NCI-H524 treated with DMSO at 0.1 percent for 48 hours (cell line): ENCODE data around the gene ATP9A.
"Not testable (repeated sequence)": the region's sequence is repeated elsewhere in the genome, so short reads cannot be mapped to it uniquely, and the experiment has no call there.

Experiments
- DNase-seq: peaks from one replicate; lab custom pipeline; 2025; lab: John Stamatoyannopoulos, UW

ATP9A gene

DNA sequence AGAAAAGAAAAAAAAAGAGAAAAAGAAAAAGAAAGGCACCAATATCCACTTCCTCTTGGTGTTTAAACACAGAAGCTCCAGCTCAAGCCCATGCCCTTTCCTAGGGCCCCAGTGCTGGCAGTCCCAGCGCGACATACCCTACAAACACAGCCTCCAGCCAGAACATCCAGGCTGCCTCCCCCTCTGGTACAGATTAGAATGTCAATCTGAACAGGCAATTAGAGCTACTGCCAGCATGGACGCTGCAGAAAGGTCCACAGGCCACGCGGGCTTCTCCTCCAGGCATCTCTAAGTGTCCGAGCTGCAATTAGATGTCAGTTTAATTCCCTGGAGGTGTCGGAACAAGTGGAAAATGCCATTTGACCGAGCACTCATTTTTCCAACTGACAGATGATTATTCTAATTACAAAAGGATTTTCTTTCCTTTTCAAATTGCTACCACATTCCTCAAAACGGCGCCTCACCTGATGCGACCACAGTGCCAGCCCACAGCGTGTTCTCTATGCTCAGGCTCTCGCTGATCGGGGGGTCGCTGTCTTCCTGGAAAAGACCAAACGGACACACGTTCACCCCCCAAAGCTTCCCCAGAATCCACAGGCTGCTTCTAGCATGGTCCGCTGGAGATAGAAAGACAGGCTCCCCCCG is 79.5 kb downstream of the ATP9A start:
- no peak for DNase-seq

DNA sequence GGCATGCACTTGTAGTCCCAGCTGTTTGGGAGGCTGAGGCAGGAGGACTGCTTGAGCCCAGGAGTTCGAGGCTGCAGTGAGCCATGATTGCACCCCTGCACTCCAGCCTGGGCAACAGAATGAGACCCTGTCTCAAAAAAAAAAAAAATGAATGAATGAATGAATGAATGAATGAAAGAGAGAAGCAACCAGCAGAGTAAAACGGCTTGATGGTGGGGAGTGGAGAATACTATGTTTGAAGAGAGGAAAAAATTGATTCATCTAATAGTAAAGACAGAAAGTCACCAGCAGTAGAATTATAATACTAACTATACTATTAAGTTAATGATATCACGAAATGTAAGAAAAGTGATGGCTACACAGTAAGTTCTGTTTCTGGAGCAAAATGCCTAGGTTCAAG is 80.6 kb downstream of the ATP9A start:
- DNase-seq = no peak

DNA sequence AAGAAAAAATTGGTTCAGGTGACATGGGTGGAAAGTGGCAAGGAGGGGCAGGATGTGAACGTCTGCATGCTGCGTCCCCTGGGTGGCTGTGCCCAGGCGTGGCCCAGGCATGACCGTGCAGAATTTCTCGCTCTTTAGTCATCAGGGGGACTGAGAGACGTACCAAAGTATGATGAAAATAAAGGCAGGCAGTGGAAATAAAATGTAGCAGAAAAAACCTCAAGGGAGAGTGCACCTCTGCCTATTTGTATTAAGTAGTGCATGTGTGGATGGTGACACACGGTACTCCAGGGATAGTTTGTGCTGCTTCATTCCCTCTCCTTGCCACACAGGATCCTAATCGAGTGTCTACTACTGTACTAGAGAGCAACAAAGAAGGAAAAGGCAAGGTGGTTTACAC is 81.1 kb downstream of the ATP9A start:
- DNase-seq = no peak

DNA sequence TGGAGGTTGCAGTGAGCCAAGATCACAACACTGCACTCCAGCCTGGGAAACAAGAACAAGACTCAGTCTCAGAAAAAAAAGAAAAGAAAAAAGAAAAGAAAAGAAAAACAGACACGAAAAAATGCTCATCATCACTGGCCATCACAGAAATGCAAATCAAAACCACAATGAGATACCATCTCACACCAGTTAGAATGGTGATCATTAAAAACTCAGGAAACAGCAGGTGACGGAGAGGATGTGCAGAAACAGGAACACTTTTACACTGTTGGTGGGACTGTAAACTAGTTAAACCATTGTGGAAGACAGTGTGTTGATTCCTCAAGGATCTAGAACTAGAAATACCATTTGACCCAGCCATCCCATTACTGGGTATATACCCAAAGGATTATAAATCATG is 82.7 kb downstream of the ATP9A start:
- DNase-seq = not testable (repeated sequence)

DNA sequence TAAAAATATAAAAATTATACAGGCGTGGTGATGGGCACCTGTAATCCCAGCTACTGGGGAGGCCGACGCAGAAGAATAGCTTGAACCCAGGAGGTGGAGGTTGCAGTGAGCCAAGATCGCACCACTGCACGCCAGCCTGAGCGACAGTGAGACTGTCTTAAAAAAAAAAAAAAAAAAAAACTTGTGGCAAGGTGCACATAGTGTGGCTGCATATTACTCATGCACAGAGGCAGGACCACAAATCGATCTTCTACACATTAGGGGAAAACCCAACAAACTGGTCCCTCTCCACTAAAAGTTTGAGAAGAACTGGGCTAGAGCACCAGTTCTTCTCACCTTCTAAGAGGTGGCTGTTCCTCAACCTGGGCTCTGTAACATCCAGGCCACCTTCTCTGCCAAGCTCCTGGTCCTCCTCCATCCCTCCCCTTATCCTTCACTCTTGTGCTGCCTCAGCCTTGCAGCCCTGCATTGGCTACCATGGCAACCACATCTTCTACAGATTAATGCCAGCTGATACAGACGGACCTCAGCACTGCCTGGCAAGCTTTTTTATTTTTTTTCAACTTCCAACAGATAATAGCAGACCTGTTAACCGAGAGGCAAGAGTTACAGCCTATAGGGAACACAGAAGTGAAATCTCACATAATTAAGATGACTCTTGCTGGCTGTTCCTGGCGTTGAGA is 88.0 kb downstream of the ATP9A start:
- DNase-seq = no peak

DNA sequence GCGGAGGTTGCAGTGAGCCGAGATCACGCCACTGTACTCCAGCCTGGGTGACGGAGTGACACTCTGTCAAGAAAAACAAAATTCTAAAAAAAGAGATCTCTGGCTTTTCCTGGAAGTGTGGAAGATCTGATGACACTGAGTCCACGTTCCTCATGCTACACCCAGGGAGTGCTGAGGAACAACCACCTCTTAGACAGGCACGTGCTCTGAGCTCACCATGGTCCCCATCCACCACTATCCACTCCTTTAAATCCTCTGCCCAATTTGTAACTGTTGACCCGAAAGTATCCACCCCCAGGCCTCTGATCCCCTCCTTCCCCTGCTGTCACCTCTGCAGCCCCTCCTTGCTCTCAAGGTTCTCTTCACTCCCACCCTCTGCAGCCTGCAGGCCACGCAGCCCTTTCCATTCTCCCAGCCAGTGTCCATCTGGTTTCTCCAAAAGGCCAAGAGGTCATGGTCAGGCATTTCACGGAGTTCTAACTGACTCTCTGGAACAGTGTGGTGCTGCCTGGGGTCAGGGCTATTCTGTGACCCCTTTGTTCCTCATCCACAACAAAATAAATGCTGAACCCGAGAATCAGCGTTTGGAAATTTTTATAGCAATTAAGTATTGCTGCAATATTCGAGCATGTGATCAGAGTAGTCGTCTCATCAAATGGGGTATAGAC is 88.8 kb downstream of the ATP9A start:
- DNase-seq = no peak

DNA sequence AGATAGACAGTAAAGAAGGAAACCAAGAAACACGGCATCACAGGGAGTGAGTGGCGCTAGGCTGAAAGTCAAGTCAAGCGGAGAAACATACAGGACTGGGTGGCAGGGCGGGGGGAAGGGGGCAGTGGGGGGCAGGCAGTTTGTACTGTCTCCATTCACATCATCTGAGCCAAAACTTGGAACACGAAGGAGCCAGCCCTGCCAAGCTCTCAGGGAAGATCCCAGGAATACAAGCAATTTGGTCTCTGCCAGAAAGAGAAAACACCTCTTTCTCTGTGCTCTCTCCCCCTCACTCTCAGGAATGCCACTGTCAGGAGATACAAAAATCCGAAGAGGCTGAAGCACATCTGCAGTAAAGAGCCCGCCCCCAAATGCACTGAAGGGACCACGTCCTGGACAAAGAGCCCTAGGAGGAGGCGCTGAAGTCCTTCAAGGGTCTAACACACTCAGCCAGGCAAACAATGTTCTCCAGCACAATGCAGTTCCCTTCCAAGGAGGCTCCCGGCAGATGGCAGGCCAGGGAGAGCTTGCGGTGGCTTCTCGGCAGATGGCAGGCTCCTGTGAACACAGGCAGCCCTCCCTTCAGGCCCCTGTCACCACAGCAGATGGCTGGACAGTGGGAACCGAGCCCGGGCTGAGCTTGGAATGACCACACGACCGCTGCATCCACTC is 90.0 kb downstream of the ATP9A start:
- DNase-seq = peak; percentile 57

DNA sequence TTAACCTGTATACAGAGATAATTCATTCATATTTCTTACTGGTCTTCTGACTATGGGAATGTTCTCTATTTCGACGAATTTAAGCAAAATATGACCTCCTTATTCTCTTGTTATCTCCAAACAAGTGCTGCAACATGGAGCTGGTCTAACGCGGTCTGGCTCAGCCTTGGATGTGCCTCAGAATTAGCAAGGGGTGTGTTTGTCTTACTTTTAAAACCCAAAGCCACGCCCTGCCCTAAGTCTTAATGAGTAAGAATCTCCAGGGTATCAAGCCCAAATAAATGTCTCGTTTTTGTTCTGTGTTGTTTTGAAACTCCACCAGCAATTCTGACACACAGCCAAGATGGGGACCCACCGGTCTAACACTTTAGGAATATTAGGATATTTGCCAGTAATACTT is 99.2 kb downstream of the ATP9A start:
- no peak for DNase-seq

DNA sequence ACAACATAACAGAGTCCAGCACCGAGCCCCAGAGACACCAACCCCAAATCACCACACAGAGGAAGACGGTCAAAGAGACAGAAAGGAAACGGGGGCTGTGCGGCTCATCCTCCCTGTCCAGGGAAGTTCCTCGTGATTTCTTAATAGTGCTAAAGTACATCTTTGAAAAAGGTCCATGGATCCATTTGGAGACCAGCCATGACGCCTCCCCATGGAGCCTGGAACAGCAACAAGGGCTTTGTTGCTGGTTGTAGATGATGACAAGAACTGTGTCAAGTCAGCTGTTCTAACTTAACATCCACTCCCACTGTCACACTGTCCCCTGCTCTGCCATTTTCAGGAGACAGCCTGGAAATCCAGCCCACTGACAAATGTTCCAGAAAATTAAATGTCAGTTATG is 99.7 kb downstream of the ATP9A start:
- no peak for DNase-seq

DNA sequence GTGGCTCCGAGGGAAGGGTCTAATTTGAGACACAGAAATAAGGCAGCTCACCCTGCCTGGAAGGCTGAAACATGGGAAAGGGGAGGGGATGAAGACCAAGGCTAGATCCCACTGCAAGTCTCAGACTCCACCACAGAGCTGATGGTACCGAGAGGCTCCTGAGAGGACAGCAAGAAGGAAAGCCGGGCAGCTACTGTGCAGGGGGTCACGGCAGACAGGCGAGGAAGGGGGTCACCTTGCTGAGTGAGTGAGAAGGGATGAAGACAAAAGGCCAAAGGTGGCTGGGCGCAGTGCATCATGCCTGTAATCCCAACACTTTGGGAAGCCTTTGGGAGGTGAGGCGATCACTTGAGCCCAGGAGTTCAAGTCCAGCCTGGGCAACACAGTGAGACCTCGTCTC is 100.7 kb downstream of the ATP9A start:
- no peak for DNase-seq

DNA sequence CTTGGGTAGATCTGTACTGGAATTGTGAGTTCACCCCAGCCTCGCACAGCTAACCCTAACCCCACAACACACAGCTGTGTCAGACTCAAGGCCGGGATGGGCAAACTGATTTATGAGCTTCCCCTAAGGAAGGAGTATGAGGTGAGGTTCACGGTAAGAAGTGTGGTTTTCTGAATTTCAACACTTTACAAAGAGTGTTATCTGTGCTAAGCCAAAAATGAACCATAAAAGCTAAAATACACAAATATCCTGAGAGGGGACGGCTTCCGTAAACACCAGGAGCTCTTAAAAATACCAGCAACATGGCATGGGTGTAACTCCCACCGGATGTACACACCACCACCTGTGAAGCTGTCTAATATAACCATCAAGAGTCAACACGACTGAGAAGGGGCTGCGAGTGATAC is 101.2 kb downstream of the ATP9A start:
- DNase-seq = no peak

DNA sequence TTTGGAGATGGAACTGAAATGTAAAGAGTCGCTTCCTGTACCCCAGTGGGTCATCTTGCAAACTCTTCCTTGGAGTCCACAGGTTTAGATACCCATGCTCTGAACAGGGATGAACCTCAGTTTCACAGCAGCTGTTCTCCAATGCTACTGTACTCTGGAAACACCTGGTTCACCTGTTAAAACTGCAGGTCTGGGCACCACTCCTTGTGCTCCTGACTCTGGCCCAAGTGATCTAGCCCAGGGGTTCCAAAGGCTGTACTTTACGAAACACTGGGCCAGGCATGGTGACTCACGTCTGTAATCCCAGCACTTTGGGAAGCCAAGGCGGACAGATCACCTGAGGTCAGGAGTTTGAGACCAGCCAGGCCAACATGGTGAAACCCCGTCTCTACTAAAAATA is 102.1 kb downstream of the ATP9A start:
- no peak for DNase-seq

DNA sequence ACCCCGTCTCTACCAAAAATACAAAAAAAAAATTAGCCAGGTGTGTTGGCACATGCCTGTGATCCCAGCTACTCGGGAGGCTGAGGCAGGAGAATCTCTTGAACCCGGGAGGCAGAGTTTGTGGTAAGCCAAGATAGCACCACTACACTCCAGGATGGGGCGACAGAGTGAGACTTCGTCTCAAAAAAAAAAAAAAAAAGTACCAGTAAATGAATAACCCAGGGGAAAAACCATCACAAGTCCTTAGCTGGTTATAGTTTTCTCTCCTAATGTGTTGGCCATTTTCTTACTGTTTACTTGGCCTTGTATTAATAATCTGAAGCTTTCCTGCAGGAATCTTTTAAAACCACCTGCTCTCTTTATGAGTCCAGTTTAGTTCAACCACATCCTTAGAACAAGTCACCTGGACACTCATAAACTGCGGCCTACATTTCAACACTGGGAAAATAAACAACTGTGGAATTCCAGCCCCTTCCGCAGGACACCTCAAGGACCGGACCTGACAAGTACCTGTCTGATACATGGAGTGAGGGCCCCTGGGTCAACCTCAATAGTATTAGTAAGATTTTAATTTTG is 102.6 kb downstream of the ATP9A start:
- no peak for DNase-seq

DNA sequence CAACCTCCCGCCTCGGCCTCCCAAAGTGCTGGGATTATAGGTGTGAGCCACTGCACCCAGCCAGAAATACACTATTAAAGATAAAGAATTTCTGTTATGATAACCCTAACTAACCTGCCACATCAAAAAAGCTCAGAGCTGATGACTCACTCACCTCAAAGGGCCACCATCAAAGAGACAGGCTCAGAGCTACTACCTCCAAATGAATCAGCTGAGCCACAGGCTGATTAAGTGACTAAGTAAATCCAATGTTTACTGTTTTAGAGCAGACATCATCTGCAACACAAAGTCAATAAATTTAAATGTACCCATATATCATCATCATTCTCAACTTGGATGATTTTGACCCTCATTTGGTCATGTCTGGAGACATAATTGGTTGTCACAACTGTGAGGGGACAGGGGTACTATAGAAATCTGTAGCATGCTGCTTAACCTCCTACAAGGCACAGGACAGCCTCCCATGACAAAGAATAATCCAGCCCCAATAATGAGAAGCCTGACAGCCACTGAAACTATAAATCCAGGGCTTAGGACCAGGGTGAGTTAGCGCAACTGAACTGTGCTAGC is 106.5 kb downstream of the ATP9A start:
- no peak for DNase-seq

DNA sequence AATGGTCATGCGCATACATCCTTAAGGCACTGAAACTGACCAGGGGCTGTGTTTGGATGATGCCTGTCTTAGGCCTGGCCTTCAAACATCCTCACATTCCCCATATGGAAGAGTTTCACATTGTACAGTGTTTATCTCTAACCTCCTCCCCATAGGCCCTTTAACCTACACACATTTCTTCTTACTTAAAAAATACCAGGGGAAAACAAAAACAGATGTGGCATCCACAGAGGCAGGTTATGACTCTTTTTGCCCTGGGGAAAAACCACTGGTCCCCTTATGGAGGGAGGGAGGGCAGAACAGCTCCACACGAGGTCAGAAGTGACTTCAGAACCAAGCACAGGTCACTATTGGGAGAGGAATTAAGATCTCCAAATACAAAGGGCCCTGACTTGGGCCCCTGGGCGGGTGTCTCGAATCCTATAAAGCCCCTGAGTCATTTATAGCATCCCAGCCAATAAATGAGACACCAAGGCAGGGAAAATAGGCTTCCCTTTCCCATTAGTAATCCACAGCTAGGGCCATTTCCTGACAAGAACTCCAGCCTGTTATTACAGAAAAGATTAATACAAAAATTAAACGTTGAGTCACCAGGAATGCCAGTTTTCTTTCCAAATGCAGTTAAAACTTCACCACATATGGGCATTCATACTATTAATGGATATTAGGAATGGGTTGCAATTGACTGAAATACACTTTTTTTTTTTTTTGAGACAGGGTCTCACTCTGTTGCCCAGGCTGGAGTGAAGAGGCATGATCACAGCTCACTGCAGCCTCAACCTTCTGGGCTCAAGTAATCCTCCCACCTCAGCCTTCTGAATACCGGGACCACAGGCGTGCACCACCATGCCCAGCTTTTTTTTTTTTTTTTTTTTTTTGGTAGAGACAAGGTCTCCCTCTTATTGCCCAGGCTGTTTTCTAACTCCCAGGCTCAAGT is 107.2 kb downstream of the ATP9A start:
- DNase-seq = no peak

DNA sequence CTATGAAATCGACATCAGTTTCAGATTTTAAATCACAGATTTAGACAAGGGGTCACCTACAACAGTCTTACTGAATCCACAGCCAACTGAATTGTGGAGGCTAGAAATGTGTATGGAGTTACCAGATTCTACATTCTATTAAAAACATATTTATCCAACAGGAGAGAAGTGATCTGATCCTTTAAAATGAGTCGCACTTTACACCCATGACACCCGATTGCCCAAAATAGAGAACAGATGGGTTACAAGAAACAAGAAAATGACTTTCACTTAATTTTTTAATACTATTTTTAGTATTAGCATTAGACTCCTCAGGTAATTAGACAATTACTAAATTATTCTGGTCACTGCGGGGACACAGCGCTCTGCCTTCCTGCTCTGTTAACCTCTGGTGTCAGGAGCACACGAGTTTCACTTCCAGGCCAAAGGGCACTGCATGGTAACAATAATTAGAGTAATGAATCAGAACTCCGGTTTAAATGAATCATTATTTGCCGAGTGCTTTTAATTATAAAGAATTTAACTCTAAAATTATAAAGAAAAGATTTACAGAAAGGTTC is 108.6 kb downstream of the ATP9A start:
- no peak for DNase-seq

DNA sequence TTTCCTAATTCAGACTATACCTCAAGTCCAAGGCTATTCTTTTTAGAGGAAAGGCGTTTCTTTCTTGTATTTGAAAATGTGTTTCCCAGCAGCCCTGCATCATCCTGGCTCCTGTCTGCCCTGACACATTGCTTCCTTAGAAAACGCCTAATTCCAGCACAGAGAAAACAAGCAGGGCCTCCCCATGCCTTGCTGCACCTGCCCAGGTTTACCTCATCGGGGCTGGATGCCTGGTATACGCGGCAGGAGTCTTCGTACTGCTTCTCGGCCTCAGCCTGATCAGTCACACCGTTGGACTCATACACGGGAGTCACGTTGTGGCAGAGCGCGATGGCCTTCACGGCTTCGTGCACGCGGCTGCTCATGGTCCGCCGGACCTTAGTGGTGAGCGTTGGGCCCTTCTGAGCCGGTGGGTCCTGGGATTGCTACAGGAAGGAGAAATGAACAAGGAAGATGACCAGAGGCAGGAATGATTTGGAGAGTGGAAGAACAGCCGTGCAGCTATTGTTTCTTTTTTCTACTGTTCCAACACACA is 111.4 kb downstream of the ATP9A start:
- no peak for DNase-seq

DNA sequence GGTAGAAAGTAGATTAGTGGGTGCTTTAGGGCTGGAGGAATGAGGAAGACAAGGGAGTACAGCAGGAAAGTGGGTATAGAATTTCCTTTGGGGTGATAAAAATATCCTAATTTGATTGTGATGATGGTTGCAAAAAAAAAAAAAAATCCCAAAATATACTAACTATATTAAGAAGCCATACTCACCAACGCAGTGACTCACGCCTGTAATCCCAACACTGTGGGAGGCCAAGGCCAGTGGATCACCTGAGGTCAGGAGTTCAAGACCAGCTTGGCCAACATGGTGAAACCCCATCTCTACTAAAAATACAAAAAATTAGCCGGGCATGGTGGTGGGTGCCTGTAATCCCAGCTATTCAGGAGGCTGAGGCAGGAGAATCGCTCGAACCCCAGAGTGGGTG is 112.1 kb downstream of the ATP9A start:
- DNase-seq = not testable (repeated sequence)

DNA sequence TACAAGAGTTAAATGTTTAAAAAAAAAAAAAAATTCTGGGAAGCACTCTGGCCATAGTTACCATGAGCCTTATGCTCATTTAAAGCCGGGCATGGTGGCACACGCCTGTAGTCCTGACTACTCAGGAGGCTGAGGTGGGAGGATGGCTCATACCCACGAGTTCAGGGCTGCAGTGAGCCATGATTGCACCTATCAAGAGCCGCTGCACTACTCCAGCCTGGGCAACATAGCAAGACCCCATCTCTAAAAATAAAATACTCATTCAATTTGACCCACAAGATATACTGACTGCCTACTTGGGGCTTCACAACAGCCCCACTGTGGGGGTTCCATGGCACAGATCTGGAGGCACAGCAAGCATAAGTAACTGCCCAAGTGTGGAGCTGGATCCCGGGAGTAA is 113.7 kb downstream of the ATP9A start:
- DNase-seq = no peak

DNA sequence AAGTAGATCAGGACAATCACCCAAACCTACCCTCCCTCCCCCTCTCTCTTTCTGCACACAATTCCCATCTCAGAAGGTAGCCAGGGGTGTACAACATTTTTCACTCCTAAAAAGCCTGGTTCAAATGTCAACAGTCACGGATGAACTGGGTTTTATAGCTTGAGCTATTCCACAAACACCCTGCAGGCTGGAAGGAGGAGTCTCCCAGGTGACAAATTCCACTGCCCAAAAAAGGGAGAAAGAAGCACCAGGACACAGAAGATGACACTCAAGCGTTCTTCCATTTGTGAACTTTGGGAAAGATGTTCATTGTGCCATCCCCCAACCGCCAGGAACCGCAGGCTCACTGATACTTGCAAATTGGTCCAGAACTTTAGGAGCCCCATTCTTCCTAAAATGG is 114.1 kb downstream of the ATP9A start:
- DNase-seq = no peak

DNA sequence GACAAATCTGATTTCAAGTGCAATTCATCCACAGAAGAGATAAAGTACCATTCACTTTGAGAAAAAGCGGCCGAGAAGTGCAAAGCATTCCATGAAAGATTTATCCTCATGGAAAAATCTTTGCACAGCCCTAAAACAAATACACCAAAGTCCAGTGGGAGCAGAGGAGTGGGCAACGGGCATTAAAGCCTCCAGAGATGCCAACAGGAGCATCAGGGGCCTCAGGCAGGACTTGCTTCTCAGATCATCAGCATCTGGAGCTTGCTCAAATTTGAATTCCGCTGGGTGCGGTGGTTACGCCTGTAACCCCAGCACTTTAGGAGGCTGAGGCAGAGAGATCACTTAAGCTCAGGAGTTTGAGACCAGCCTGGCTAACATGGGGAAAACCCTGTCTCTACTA is 115.0 kb downstream of the ATP9A start:
- DNase-seq = no peak
